ENCODE data around the gene CFAP68. TPM values are rescaled to one million over a fixed set of nuclear protein-coding genes. Genes with fewer than 3 reads are reported as not detected.

Gene CFAP68
- total and polyA plus RNA-seq, 10 of the 15 experiments (the other 5 are each of a cell fraction or from before 2014, with no cell fraction given): 35.7 to 84.4 (median 64.1) TPM

- TF ChIP-seq MYB (IDR thresholded peaks at IDR 0.05; ENCODE audit: borderline replicate concordance, low read depth, low read length) (no peak), SUZ12 (IDR thresholded peaks at IDR 0.05; ENCODE audit: unreplicated experiment) (no peak), EP300 (IDR thresholded peaks at IDR 0.05; ENCODE audit: borderline replicate concordance in 1 of 2, control insufficient read depth in 1 of 2, low read depth in 2 of 2, low read length in 2 of 2) (peak in 1 of 2 experiments; percentile 63; a peak in 2 of 4 replicates), KDM1A (IDR thresholded peaks at IDR 0.05; ENCODE audit: borderline replicate concordance) (no peak), ZBTB11 (CRISPR knock-in tag; IDR thresholded peaks at IDR 0.05) (peak; percentile 55; the same call in 1 of the 2 replicates), ZBTB40 (IDR thresholded peaks at IDR 0.05; ENCODE audit: borderline replicate concordance) (peak; percentile 92), ZNF592 (IDR thresholded peaks at IDR 0.05) (0 out of 2 replicates have a peak, but pooled peaks have one; percentile 83), NFYA (IDR thresholded peaks at IDR 0.05; ENCODE audit: borderline replicate concordance, low read depth, low read length) (no peak), ZNF384 (IDR thresholded peaks at IDR 0.05; ENCODE audit: borderline replicate concordance, low read depth, low read length) (no peak), POLR2A (IDR thresholded peaks at IDR 0.05; ENCODE audit: low read depth, low read length) (peak; percentile 85), SMC3 (IDR thresholded peaks at IDR 0.05; ENCODE audit: borderline replicate concordance, low read length) (peak; percentile 47; the same call in 1 of the 2 replicates), POLR2AphosphoS5 (IDR thresholded peaks at IDR 0.05; ENCODE audit: low read length) (peak; percentile 81), ATF3 (IDR thresholded peaks at IDR 0.05; ENCODE audit: borderline replicate concordance, extremely low read depth, low read depth, low read length) (peak; percentile 72; the same call in 1 of the 2 replicates), BRCA1 (IDR thresholded peaks at IDR 0.05; ENCODE audit: low read depth, low read length) (0 out of 2 replicates have a peak, but pooled peaks have one; percentile 38), CHD1 (IDR thresholded peaks at IDR 0.05; ENCODE audit: low read depth, low read length) (peak; percentile 58; the same call in 1 of the 2 replicates), ZBED1 (IDR thresholded peaks at IDR 0.05; ENCODE audit: borderline replicate concordance) (0 out of 2 replicates have a peak, but pooled peaks have one; percentile 34)
These were observed at the start of gene CFAP68, which contains the start of gene FDXACB1 (continued) for GRCh38 chr11:111878849-111879636.
